Measurements from ENCODE around the gene TMEM209. TPM values are rescaled to one million over a fixed set of nuclear protein-coding genes. Genes with fewer than 3 reads are reported as not detected.

Gene TMEM209
- polyA plus RNA-seq, 1 donor from 2014 or later: 14.6 TPM

GRCh38 chr7:130124711-130125110 lies 80.5 kb downstream of the TMEM209 start:
- Histone ChIP-seq H3K9me3 (ENCODE audit: low read length) (no peaks in the 10 kb centered on the region), H3F3A (ENCODE audit: insufficient read depth, low read length, poor library complexity, severe bottlenecking) (no peaks in the 10 kb centered on the region), H3K27me3 (ENCODE audit: insufficient read depth, low read depth, low read length) (no peaks in the 10 kb centered on the region), H3K4me3 (ENCODE audit: low read length) (no peak overlapping the region), H3K79me2 (replicated peaks; ENCODE audit: insufficient read depth, low read length) (no peaks in the 10 kb centered on the region), H4K20me1 (ENCODE audit: insufficient read depth) (no peaks in the 10 kb centered on the region), H2AFZ (ENCODE audit: low read depth, low read length) (no peak overlapping the region), H3K27ac (ENCODE audit: low read length) (no peak overlapping the region), H3K36me3 (ENCODE audit: insufficient read depth, low read length) (peaks cover 13% of the 10 kb centered on the region), H3K4me2 (ENCODE audit: low read length) (no peak overlapping the region), H3K9me2 (ENCODE audit: insufficient read depth, low read length) (no peaks in the 10 kb centered on the region), H3K9ac (ENCODE audit: low read length) (no peak overlapping the region)
- no peak for TF ChIP-seq MXI1 (conservative IDR thresholded peaks at IDR 0.05; ENCODE audit: poor library complexity, severe bottlenecking)
- TF ChIP-seq EP300 (conservative IDR thresholded peaks at IDR 0.05; ENCODE audit: poor library complexity, severe bottlenecking): no peak
- TF ChIP-seq REST (IDR thresholded peaks at IDR 0.05; ENCODE audit: borderline replicate concordance): no peak

GRCh38 chr7:130123501-130123900 lies 81.7 kb downstream of the TMEM209 start:
- Histone ChIP-seq H3K9me3 (ENCODE audit: low read length) (no peaks in the 10 kb centered on the region), H3K4me3 (ENCODE audit: low read length) (no peak overlapping the region), H3K79me2 (replicated peaks; ENCODE audit: insufficient read depth, low read length) (no peaks in the 10 kb centered on the region), H4K20me1 (ENCODE audit: insufficient read depth) (no peaks in the 10 kb centered on the region), H3K9me2 (ENCODE audit: insufficient read depth, low read length) (no peaks in the 10 kb centered on the region), H2AFZ (ENCODE audit: low read depth, low read length) (no peak overlapping the region), H3F3A (ENCODE audit: insufficient read depth, low read length, poor library complexity, severe bottlenecking) (no peaks in the 10 kb centered on the region), H3K27me3 (ENCODE audit: insufficient read depth, low read depth, low read length) (no peaks in the 10 kb centered on the region), H3K9ac (ENCODE audit: low read length) (no peak overlapping the region), H3K27ac (ENCODE audit: low read length) (no peak overlapping the region), H3K4me2 (ENCODE audit: low read length) (no peak overlapping the region), H3K36me3 (ENCODE audit: insufficient read depth, low read length) (peaks cover 13% of the 10 kb centered on the region)
- TF ChIP-seq MXI1 (conservative IDR thresholded peaks at IDR 0.05; ENCODE audit: poor library complexity, severe bottlenecking) (no peak), EZH2 (IDR thresholded peaks at IDR 0.05; ENCODE audit: borderline replicate concordance, insufficient read depth, low read length, poor library complexity, severe bottlenecking) (no peak), RAD21 (conservative IDR thresholded peaks at IDR 0.05) (no peak), EP300 (conservative IDR thresholded peaks at IDR 0.05; ENCODE audit: poor library complexity, severe bottlenecking) (no peak), TAF1 (IDR thresholded peaks at IDR 0.05; ENCODE audit: low read depth) (no peak), SMC3 (conservative IDR thresholded peaks at IDR 0.05; ENCODE audit: poor library complexity) (no peak), REST (IDR thresholded peaks at IDR 0.05; ENCODE audit: borderline replicate concordance) (no peak), POLR2AphosphoS5 (IDR thresholded peaks at IDR 0.05) (no peak), CTCF (IDR thresholded peaks at IDR 0.05; ENCODE audit: poor library complexity, severe bottlenecking) (no peak)
